ENCODE measurements around the gene HBA2. TPM values are rescaled to one million over a fixed set of nuclear protein-coding genes. Genes with fewer than 3 reads are reported as not detected.
"Not testable (repeated sequence)": the region's sequence is repeated elsewhere in the genome, so short reads cannot be mapped to it uniquely, and the experiment has no call there.

HBA2 gene
- total RNA-seq, 1 donor from 2014 or later = 0.32 TPM

GRCh38 chr16:173211-173854 is 657 bp downstream of the HBA2 start:
- H3K27ac Mint-ChIP-seq; intact Hi-C loops (cut with micrococcal nuclease); DNase-seq (ENCODE audit: low spot score); H3K36me3 Mint-ChIP-seq (ENCODE audit: low read depth); H3K4me1 Mint-ChIP-seq (ENCODE audit: low read depth); H3K9me3 Mint-ChIP-seq: not testable (repeated sequence)
- peak overlapping the region; percentile 26 for H3K4me3 Mint-ChIP-seq (ENCODE audit: low read depth)
- H3K27me3 Mint-ChIP-seq (ENCODE audit: low read depth) = peaks cover 63% of the 10 kb centered on the region

- H3K4me3 Mint-ChIP-seq (ENCODE audit: low read depth); intact Hi-C loops (cut with micrococcal nuclease); H3K9me3 Mint-ChIP-seq; H3K36me3 Mint-ChIP-seq (ENCODE audit: low read depth); H3K4me1 Mint-ChIP-seq (ENCODE audit: low read depth); H3K27ac Mint-ChIP-seq; DNase-seq (ENCODE audit: low spot score): not testable (repeated sequence)
- H3K27me3 Mint-ChIP-seq (ENCODE audit: low read depth) = peaks cover 62% of the 10 kb centered on the region
Observed at GRCh38 chr16:173928-174769, 1.5 kb downstream of the HBA2 start.

DNA sequence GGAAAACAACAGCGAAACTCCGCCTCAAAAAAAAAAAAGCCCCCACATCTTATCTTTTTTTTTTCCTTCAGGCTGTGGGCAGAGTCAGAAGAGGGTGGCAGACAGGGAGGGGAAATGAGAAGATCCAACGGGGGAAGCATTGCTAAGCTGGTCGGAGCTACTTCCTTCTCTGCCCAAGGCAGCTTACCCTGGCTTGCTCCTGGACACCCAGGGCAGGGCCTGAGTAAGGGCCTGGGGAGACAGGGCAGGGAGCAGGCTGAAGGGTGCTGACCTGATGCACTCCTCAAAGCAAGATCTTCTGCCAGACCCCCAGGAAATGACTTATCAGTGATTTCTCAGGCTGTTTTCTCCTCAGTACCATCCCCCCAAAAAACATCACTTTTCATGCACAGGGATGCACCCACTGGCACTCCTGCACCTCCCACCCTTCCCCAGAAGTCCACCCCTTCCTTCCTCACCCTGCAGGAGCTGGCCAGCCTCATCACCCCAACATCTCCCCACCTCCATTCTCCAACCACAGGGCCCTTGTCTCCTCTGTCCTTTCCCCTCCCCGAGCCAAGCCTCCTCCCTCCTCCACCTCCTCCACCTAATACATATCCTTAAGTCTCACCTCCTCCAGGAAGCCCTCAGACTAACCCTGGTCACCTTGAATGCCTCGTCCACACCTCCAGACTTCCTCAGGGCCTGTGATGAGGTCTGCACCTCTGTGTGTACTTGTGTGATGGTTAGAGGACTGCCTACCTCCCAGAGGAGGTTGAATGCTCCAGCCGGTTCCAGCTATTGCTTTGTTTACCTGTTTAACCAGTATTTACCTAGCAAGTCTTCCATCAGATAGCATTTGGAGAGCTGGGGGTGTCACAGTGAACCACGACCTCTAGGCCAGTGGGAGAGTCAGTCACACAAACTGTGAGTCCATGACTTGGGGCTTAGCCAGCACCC is 2.6 kb downstream of the HBA2 start:
- Mint-ChIP-seq H3K4me3 (ENCODE audit: low read depth) (no peak overlapping the region), H3K9me3 (no peaks in the 10 kb centered on the region), H3K4me1 (ENCODE audit: low read depth) (peaks cover 7% of the 10 kb centered on the region), H3K36me3 (ENCODE audit: low read depth) (no peaks in the 10 kb centered on the region), H3K27ac (no peak overlapping the region), H3K27me3 (ENCODE audit: low read depth) (peaks cover 61% of the 10 kb centered on the region)
- DNase-seq (ENCODE audit: low spot score) = no peak
- intact Hi-C loops (cut with micrococcal nuclease) = no loop called here

DNA sequence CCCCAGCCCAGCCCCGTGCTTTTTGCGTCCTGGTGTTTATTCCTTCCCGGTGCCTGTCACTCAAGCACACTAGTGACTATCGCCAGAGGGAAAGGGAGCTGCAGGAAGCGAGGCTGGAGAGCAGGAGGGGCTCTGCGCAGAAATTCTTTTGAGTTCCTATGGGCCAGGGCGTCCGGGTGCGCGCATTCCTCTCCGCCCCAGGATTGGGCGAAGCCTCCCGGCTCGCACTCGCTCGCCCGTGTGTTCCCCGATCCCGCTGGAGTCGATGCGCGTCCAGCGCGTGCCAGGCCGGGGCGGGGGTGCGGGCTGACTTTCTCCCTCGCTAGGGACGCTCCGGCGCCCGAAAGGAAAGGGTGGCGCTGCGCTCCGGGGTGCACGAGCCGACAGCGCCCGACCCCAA is 3.3 kb downstream of the HBA2 start:
- H3K9me3 Mint-ChIP-seq; H3K27ac Mint-ChIP-seq; H3K4me1 Mint-ChIP-seq (ENCODE audit: low read depth); DNase-seq (ENCODE audit: low spot score); intact Hi-C loops (cut with micrococcal nuclease); H3K36me3 Mint-ChIP-seq (ENCODE audit: low read depth): not testable (repeated sequence)
- H3K4me3 Mint-ChIP-seq (ENCODE audit: low read depth) = peak overlapping the region; percentile 17
- H3K27me3 Mint-ChIP-seq (ENCODE audit: low read depth) = peaks cover 56% of the 10 kb centered on the region

GRCh38 chr16:176477-177382 is 4.1 kb downstream of the HBA2 start, which contains the start of gene HBA1:
Gene HBA1, plus strand, starts transcription at chr16:176680. Its CDS starts 37 bp downstream, at chr16:176717.
- H3K27ac Mint-ChIP-seq; H3K4me1 Mint-ChIP-seq (ENCODE audit: low read depth); DNase-seq (ENCODE audit: low spot score); H3K9me3 Mint-ChIP-seq; intact Hi-C loops (cut with micrococcal nuclease); H3K36me3 Mint-ChIP-seq (ENCODE audit: low read depth): not testable (repeated sequence)
- H3K4me3 Mint-ChIP-seq (ENCODE audit: low read depth) = peak within 1 kb of the TSS; percentile 17
- peaks cover 51% of the 10 kb centered on the region for H3K27me3 Mint-ChIP-seq (ENCODE audit: low read depth)

- H3K4me1 Mint-ChIP-seq (ENCODE audit: low read depth) = peaks cover 6% of the 10 kb centered on the region
- no peak overlapping the region for H3K4me3 Mint-ChIP-seq (ENCODE audit: low read depth)
- H3K27ac Mint-ChIP-seq = no peak overlapping the region
- no peak for DNase-seq (ENCODE audit: low spot score)
- no peaks in the 10 kb centered on the region for H3K36me3 Mint-ChIP-seq (ENCODE audit: low read depth)
- H3K9me3 Mint-ChIP-seq = no peaks in the 10 kb centered on the region
- intact Hi-C loops (cut with micrococcal nuclease) = no loop called here
- peaks cover 48% of the 10 kb centered on the region for H3K27me3 Mint-ChIP-seq (ENCODE audit: low read depth)
Observed at GRCh38 chr16:177394-177822, 4.7 kb downstream of the HBA2 start.

DNA sequence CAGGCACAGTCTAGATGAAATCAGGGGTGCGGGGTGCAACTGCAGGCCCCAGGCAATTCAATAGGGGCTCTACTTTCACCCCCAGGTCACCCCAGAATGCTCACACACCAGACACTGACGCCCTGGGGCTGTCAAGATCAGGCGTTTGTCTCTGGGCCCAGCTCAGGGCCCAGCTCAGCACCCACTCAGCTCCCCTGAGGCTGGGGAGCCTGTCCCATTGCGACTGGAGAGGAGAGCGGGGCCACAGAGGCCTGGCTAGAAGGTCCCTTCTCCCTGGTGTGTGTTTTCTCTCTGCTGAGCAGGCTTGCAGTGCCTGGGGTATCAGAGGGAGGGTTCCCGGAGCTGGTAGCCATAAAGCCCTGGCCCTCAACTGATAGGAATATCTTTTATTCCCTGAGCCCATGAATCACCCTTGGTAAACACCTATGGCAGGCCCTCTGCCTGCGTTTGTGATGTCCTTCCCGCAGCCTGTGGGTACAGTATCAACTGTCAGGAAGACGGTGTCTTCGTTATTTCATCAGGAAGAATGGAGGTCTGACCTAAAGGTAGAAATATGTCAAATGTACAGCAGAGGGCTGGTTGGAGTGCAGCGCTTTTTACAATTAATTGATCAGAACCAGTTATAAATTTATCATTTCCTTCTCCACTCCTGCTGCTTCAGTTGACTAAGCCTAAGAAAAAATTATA is 5.4 kb downstream of the HBA2 start:
- no peaks in the 10 kb centered on the region for H3K9me3 Mint-ChIP-seq
- no peak overlapping the region for H3K27ac Mint-ChIP-seq
- no peak for DNase-seq (ENCODE audit: low spot score)
- no peaks in the 10 kb centered on the region for H3K36me3 Mint-ChIP-seq (ENCODE audit: low read depth)
- peaks cover 48% of the 10 kb centered on the region for H3K27me3 Mint-ChIP-seq (ENCODE audit: low read depth)
- intact Hi-C loops (cut with micrococcal nuclease) = no loop called here
- H3K4me1 Mint-ChIP-seq (ENCODE audit: low read depth) = peaks cover 6% of the 10 kb centered on the region
- H3K4me3 Mint-ChIP-seq (ENCODE audit: low read depth) = no peak overlapping the region

DNA sequence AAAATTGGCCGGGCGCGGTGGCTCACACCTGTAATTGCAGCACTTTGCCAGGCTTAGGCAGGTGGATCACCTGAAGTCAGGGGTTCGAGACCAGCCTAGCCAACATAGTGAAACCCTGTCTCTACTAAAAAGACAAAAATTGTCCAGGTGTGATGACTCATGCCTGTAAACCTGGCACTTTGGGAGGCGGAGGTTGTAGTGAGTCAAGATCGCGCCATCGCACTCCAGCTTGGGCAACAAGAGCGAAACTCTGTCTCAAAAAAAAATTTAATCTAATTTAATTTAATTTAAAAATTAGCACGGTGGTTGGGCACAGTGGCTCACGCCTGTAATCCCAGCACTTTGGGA is 6.0 kb downstream of the HBA2 start:
- peaks cover 43% of the 10 kb centered on the region for H3K27me3 Mint-ChIP-seq (ENCODE audit: low read depth)
- H3K4me3 Mint-ChIP-seq (ENCODE audit: low read depth) = no peak overlapping the region
- H3K36me3 Mint-ChIP-seq (ENCODE audit: low read depth) = no peaks in the 10 kb centered on the region
- no peak for DNase-seq (ENCODE audit: low spot score)
- peaks cover 6% of the 10 kb centered on the region for H3K4me1 Mint-ChIP-seq (ENCODE audit: low read depth)
- no peak overlapping the region for H3K27ac Mint-ChIP-seq
- H3K9me3 Mint-ChIP-seq = no peaks in the 10 kb centered on the region
- intact Hi-C loops (cut with micrococcal nuclease) = no loop called here

GRCh38 chr16:179211-180092 is 6.8 kb downstream of the HBA2 start:
- no peaks in the 10 kb centered on the region for H3K9me3 Mint-ChIP-seq
- peaks cover 4% of the 10 kb centered on the region for H3K4me1 Mint-ChIP-seq (ENCODE audit: low read depth)
- H3K27me3 Mint-ChIP-seq (ENCODE audit: low read depth) = peaks cover 39% of the 10 kb centered on the region
- intact Hi-C loops (cut with micrococcal nuclease) = no loop called here
- DNase-seq (ENCODE audit: low spot score) = no peak
- H3K4me3 Mint-ChIP-seq (ENCODE audit: low read depth) = no peak overlapping the region
- no peaks in the 10 kb centered on the region for H3K36me3 Mint-ChIP-seq (ENCODE audit: low read depth)
- no peak overlapping the region for H3K27ac Mint-ChIP-seq

GRCh38 chr16:180101-180675 is 7.5 kb downstream of the HBA2 start, which contains the start of gene HBQ1:
Gene HBQ1, plus strand, starts transcription at chr16:180459. Its CDS starts 28 bp downstream, at chr16:180487.
- H3K36me3 Mint-ChIP-seq (ENCODE audit: low read depth) = no peaks in the 10 kb centered on the region
- H3K4me3 Mint-ChIP-seq (ENCODE audit: low read depth) = peak within 1 kb of the TSS; percentile 33
- DNase-seq (ENCODE audit: low spot score) = no peak
- no peak within 1 kb of the TSS for H3K27ac Mint-ChIP-seq
- no peaks in the 10 kb centered on the region for H3K4me1 Mint-ChIP-seq (ENCODE audit: low read depth)
- peaks cover 32% of the 10 kb centered on the region for H3K27me3 Mint-ChIP-seq (ENCODE audit: low read depth)
- H3K9me3 Mint-ChIP-seq = no peaks in the 10 kb centered on the region
- intact Hi-C loops (cut with micrococcal nuclease) = no loop called here

Data from activated T-helper 2 cell treated with anti-CD3 and anti-CD28 coated beads, Interferon-gamma antibody, Interleukin-2, Interleukin-4, amounts not matched to agents 10 μg/mL and 5 μg/mL and 100 μg/mL, durations not matched to agents 14 hours and 24 hours and 36 hours (primary cell).